ENCODE data around the gene SH3BP1.

DNA sequence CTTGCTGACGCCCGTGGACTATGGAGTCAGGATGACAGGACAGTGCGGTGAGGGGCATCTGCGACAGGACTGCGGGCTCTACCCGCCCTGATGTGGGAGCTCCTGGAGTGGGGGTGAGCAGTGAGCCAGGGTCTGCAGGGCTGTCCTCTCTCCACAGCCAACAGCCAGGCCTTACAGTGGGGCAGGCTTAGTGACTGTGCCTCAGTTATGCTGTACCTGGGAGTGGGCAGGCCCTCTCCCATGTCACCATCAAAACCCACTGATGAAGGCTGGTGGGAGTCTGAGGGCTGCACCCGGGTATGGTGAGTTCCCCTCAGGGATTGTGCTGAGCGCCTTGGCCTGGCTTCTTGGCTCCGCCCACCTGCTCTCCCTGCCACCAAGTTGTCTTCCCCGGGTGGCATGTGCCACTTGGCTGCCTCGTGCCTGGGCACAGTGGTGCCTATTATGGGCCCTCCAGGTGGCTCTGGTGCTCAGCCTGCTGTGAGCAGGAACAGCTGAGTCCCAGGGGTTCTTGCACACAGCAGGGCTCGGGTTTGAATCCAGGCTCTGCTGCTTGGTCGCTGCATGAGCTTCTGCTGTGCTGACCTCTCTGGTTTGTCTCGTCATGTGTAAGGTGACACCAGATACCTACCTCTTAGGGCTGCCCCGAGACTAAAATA lies 53.3 kb downstream of the SH3BP1 start:
- TF ChIP-seq, protein P1, sequence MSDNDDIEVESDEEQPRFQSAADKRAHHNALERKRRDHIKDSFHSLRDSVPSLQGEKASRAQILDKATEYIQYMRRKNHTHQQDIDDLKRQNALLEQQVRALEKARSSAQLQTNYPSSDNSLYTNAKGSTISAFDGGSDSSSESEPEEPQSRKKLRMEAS (IDR thresholded peaks at IDR 0.05): no peak
- TF ChIP-seq POLR2A (IDR thresholded peaks at IDR 0.05; ENCODE audit: insufficient read depth in 1 of 2, low read depth in 2 of 2, low read length in 2 of 2): no peak
- TF ChIP-seq, protein P2, sequence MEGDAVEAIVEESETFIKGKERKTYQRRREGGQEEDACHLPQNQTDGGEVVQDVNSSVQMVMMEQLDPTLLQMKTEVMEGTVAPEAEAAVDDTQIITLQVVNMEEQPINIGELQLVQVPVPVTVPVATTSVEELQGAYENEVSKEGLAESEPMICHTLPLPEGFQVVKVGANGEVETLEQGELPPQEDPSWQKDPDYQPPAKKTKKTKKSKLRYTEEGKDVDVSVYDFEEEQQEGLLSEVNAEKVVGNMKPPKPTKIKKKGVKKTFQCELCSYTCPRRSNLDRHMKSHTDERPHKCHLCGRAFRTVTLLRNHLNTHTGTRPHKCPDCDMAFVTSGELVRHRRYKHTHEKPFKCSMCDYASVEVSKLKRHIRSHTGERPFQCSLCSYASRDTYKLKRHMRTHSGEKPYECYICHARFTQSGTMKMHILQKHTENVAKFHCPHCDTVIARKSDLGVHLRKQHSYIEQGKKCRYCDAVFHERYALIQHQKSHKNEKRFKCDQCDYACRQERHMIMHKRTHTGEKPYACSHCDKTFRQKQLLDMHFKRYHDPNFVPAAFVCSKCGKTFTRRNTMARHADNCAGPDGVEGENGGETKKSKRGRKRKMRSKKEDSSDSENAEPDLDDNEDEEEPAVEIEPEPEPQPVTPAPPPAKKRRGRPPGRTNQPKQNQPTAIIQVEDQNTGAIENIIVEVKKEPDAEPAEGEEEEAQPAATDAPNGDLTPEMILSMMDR (CRISPR knock-in tag; IDR thresholded peaks at IDR 0.05): no peak
- no peak for TF ChIP-seq NFRKB (IDR thresholded peaks at IDR 0.05)
- TF ChIP-seq, protein P3, sequence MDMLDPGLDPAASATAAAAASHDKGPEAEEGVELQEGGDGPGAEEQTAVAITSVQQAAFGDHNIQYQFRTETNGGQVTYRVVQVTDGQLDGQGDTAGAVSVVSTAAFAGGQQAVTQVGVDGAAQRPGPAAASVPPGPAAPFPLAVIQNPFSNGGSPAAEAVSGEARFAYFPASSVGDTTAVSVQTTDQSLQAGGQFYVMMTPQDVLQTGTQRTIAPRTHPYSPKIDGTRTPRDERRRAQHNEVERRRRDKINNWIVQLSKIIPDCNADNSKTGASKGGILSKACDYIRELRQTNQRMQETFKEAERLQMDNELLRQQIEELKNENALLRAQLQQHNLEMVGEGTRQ (IDR thresholded peaks at IDR 0.05; ENCODE audit: low read depth, low read length): no peak
- TF ChIP-seq, protein P3 (CRISPR knock-in tag; IDR thresholded peaks at IDR 0.05; ENCODE audit: borderline replicate concordance): no peak
- no peak for TF ChIP-seq SMARCE1 (IDR thresholded peaks at IDR 0.05; ENCODE audit: borderline replicate concordance)
- TF ChIP-seq ZSCAN30 (CRISPR knock-in tag; IDR thresholded peaks at IDR 0.05): no peak
- no peak for TF ChIP-seq YY1 (IDR thresholded peaks at IDR 0.05; ENCODE audit: insufficient read depth, insufficient replicate concordance, low read depth, low read length)
- TF ChIP-seq, protein P4, sequence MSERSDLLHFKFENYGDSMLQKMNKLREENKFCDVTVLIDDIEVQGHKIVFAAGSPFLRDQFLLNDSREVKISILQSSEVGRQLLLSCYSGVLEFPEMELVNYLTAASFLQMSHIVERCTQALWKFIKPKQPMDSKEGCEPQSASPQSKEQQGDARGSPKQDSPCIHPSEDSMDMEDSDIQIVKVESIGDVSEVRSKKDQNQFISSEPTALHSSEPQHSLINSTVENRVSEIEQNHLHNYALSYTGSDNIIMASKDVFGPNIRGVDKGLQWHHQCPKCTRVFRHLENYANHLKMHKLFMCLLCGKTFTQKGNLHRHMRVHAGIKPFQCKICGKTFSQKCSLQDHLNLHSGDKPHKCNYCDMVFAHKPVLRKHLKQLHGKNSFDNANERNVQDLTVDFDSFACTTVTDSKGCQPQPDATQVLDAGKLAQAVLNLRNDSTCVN (CRISPR knock-in tag; IDR thresholded peaks at IDR 0.05; ENCODE audit: borderline replicate concordance): no peak

Data from HepG2 (cell line).